Measurements from ENCODE around the gene BDKRB2. TPM values are rescaled to one million over a fixed set of nuclear protein-coding genes. Genes with fewer than 3 reads are reported as not detected.
A peak's percentile ranks its signal among the peaks of the same experiment; 100 is the strongest.

BDKRB2 gene
- total RNA-seq, 1 experiment from 2014 or later, result 28.2 TPM

DNA sequence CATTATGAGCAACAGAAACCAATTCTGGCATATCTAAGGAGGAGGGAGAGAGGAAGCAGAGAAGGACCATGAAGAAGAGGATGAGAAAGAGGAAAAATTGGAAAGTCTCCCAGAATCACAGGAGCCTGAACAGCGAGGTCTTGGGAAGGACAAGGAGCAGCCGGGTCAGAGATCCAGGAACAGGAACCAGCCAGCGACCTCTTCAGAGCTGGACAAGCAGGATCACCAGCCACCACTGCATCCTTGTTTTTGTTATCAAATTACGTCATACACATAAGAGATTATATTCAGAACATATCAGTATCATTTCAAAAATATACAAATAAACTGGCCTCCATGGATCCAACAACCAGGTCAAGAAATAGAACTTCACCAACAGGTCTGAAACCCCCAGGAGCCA, 22.1 kb upstream of the BDKRB2 start:
- no peaks in the 10 kb centered on the region for H3K27me3 ChIP-seq (replicated peaks)
- no peak overlapping the region for H3K27ac ChIP-seq
- no peak for DNase-seq (ENCODE audit: low read depth in 1 of 2, low spot score in 2 of 2)
- no peak overlapping the region for H3K4me3 ChIP-seq
- H3K36me3 ChIP-seq, result no peaks in the 10 kb centered on the region
- no peaks in the 10 kb centered on the region for H3K9me3 ChIP-seq (replicated peaks)
- H3K4me1 ChIP-seq (replicated peaks), result peaks cover 10% of the 10 kb centered on the region

DNA sequence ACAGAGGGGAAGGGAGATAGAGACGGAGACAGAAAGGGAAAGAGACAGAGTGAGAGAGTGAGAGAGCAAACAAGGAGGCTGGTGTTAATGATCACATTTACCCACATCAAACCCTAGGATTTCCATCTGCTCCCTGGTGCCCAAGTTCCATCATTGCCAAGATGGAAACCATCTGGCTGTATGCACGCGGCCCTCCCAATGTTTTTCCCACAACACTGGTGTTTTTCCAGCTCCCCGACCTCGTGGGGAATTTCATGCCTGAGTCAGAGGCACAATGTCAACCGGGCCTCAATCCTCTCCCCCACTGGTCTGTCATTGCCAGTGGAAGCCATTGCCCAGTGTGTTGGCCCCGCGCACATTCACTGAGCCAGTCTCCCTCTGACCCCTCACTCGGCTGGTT, 19.9 kb upstream of the BDKRB2 start:
- no peaks in the 10 kb centered on the region for H3K9me3 ChIP-seq (replicated peaks)
- no peaks in the 10 kb centered on the region for H3K27me3 ChIP-seq (replicated peaks)
- no peaks in the 10 kb centered on the region for H3K36me3 ChIP-seq
- no peak for DNase-seq (ENCODE audit: low read depth in 1 of 2, low spot score in 2 of 2)
- H3K4me1 ChIP-seq (replicated peaks), result peaks cover 29% of the 10 kb centered on the region
- no peak overlapping the region for H3K4me3 ChIP-seq
- H3K27ac ChIP-seq, result no peak overlapping the region

DNA sequence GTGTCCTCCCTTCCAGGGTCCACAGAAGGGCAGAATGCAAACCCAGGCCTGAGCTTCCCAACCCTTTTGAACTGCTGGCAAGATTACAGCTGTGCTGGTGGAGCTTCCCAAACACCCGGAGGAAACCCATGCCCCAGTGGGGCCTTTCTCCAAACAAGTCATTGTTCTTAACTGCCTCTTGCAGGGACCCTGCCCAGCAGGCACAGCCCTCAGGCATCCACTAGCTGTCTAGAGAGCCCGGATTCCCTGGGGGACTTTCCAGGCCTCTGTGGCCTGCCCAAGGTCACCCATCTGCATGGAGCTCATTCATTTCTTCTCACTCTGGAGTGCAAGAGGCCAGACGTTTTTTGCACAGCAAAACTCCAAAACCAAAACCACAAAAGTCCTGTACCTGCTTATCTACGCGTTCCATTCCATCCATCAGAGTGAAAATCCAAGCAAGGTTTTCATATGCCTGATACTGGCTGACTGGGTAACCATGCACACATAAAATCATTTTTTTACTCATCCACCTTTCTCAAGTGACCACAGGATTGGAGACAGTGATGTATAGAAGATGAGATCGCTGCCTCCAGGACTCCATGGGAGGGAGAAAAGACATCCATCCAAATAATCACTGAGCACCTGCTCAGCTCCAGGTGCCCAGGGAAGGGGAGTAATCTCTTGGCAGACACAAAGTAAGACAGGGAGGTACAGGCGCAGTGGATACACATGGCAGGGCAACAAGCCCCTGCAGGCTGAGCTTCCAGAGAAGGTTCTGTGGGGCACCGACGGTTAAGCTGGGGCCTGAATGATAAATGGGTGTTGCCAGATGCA, 17.2 kb upstream of the BDKRB2 start:
- H3K27ac ChIP-seq, result no peak overlapping the region
- H3K9me3 ChIP-seq (replicated peaks), result no peaks in the 10 kb centered on the region
- H3K4me3 ChIP-seq, result no peak overlapping the region
- no peaks in the 10 kb centered on the region for H3K27me3 ChIP-seq (replicated peaks)
- DNase-seq (ENCODE audit: low read depth in 1 of 2, low spot score in 2 of 2), result peak; percentile 42 to 64
- H3K4me1 ChIP-seq (replicated peaks), result peaks cover 34% of the 10 kb centered on the region
- H3K36me3 ChIP-seq, result no peaks in the 10 kb centered on the region

DNA sequence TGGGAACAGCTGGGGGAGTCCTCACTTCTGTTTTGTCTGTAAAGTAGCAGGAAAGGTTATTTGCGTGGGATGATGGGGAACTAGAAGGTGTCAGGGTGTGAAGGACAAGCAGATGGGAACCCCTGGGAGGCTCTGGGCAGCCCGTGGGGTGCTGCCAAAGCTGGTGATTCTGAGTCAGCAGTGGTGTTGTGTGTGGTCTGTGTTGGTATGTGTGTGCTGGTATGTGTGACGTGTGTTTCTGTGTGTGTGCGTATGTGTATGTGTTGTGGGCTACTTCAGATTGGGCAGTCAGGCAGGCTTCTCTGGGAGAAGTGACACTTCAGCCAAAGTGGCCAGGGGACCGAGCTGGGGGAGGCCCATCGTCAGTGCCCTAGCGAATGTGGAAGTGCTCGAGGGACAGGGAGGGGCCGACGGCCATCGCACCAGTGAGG, 15.3 kb upstream of the BDKRB2 start:
- peaks cover 45% of the 10 kb centered on the region for H3K4me1 ChIP-seq (replicated peaks)
- H3K27ac ChIP-seq, result peak overlapping the region; percentile 72
- DNase-seq (ENCODE audit: low read depth in 1 of 2, low spot score in 2 of 2), result peak; percentile 85 to 89
- H3K9me3 ChIP-seq (replicated peaks), result no peaks in the 10 kb centered on the region
- no peaks in the 10 kb centered on the region for H3K27me3 ChIP-seq (replicated peaks)
- H3K4me3 ChIP-seq, result no peak overlapping the region
- no peaks in the 10 kb centered on the region for H3K36me3 ChIP-seq

DNA sequence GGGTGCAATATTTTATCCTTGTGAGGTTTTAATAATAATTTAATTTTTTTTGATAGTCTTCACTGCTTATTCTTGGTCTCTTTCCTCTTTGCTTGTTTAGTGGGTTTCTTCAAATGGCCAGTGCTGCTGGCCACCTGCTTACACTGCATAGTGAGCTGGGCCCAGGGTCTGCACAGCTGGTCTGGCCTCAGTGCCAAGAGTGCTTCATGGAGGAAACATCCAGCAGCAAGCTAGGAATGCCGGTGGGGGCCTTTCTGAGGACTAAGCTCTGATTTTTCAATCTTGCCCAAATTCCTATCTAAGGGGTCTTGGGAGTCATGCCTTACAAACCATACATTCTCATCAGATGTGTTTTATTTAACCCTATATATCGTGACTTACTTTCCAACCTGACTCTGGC, 13.3 kb upstream of the BDKRB2 start:
- no peaks in the 10 kb centered on the region for H3K27me3 ChIP-seq (replicated peaks)
- peaks cover 62% of the 10 kb centered on the region for H3K4me1 ChIP-seq (replicated peaks)
- H3K36me3 ChIP-seq, result no peaks in the 10 kb centered on the region
- no peak for DNase-seq (ENCODE audit: low read depth in 1 of 2, low spot score in 2 of 2)
- H3K9me3 ChIP-seq (replicated peaks), result no peaks in the 10 kb centered on the region
- H3K4me3 ChIP-seq, result no peak overlapping the region
- no peak overlapping the region for H3K27ac ChIP-seq

DNA sequence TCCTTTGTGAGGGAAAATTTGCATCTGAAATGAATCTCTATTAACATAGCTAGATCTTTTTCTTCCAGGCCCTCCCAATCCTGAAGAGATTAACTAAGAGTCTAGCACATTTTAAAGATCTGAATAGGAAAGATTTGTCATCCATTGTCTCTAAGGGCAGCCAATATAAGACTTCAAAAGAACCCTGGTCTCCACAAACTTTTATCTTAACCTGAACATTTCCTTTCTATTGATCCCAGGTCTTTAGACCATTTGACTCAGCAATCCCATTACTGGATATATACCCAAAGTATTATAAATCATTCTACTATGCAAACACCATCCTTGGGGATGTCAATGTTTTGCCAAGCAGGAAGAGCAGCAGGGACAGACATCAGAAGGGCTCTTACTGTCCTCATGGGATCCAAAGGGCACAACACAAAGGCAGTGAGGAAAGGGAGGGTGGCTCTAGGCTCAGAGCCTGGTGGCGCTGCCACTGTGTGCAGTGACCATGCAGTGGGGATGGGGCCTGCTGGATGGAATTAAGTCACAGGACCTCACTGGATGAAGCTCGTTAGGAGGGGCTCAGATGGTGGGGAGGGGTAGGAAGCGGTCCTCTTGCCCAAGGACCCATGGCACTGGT, 12.7 kb upstream of the BDKRB2 start:
- Histone ChIP-seq H3K4me1 (replicated peaks) (peaks cover 61% of the 10 kb centered on the region), H3K9me3 (replicated peaks) (no peaks in the 10 kb centered on the region), H3K4me3 (no peak overlapping the region), H3K27me3 (replicated peaks) (no peaks in the 10 kb centered on the region), H3K27ac (no peak overlapping the region), H3K36me3 (no peaks in the 10 kb centered on the region)
- no peak for DNase-seq (ENCODE audit: low read depth in 1 of 2, low spot score in 2 of 2)

DNA sequence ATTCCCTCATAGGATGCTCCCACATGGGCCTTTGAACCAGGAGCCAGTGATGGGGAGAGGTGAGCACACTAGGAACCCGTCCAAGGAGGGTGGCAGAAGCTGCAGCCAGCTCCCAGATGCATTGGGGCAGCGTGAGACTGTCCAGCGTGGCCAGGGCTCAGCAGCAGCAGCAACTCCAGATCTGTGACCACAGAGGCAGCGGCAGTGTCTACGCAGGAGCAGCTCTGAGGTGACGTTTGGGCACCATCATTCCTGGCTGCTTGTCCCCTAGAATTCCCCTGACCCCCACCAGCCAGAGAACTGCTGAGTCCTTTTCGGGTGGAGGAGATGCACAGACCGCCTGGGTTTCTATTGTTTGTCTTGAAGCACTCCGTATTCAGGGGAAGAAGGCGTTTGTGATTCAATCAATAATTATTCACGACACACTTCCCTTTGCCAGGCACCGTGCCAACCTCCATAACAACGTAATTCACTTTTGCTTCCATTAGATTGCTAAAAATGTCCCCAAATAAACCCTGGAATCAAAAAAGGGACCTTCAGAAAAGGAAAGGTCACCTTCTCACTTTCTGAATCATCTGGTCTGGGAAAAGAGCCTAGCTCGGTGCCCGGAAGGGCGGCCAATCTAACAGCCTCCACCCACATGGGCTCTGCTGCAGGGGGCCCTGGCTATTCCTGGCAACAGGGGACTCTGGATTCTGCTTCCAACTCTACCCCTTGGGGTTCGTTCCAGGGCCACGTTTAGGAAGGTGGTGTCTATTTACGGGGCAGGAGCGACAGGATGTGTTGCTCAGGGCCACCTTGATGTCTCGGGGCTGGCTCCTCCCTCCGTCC, 11.4 kb upstream of the BDKRB2 start:
- H3K27me3 ChIP-seq (replicated peaks), result no peaks in the 10 kb centered on the region
- no peaks in the 10 kb centered on the region for H3K36me3 ChIP-seq
- H3K9me3 ChIP-seq (replicated peaks), result no peaks in the 10 kb centered on the region
- DNase-seq (ENCODE audit: low read depth in 1 of 2, low spot score in 2 of 2), result no peak
- H3K4me3 ChIP-seq, result no peak overlapping the region
- no peak overlapping the region for H3K27ac ChIP-seq
- H3K4me1 ChIP-seq (replicated peaks), result peaks cover 58% of the 10 kb centered on the region

DNA sequence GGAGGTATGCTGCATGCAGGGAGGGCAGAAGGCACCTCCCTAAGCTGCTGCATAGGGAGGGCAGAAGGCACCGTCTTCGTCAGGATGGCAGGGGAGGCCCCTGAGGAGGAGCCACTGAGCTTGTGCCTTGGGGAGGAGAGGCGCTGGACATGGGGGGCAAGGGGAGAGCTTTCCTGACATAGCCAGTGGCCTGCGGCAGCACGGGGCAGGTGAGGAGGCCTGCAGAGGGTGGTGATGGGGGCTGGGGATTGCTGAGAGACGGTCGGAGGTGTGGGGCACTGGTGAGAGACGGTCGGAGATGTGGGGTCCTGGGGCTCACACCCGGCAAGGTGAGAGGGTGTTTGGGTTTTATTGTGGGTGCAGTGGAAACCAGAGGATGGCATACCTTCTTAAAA, 10.4 kb upstream of the BDKRB2 start:
- Histone ChIP-seq H3K36me3 (no peaks in the 10 kb centered on the region), H3K27me3 (replicated peaks) (no peaks in the 10 kb centered on the region), H3K4me3 (no peak overlapping the region), H3K27ac (no peak overlapping the region), H3K4me1 (replicated peaks) (peaks cover 58% of the 10 kb centered on the region), H3K9me3 (replicated peaks) (no peaks in the 10 kb centered on the region)
- DNase-seq (ENCODE audit: low read depth in 1 of 2, low spot score in 2 of 2), result no peak

DNA sequence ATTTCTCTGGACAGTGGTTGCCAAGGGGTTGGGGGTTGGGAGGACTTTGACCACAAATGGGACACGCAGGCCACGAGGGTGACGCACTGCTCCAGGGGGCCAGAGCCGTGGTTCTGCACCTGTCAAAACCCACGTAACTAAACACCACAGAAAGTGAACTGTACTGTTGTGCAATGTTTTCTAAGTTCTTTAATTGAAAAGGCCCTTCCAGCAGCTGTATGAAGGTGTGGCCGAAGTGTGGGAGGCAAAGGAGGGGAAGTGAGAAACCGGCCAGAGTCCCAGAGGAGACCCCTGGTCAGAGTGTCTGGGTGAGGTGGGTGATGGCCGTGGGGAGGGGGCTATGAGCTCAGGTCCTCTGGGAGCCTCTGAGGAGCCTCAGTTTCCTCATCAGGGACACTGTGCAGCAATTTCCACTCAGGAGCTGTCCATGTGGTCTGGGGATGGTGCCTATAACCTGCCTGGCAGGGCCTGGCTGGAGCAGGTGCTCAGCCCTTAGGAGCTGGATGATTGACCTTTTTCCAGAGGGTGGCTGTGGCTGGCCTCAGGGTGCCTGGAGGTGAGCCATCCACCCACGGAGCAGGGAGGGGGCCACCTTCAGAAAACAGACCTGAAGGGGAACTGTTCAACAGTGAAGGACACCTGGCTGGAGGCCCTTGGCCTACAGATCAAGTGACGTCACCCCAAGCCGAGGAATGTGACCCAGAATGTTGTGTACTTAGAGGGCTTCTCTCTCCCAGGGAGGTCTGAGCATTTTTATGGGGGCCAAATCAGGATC, 9.8 kb upstream of the BDKRB2 start:
- Histone ChIP-seq H3K4me3 (no peak overlapping the region), H3K36me3 (no peaks in the 10 kb centered on the region)
- peak in 1 of 2 experiments; percentile 48 for DNase-seq (ENCODE audit: low read depth in 1 of 2, low spot score in 2 of 2)

DNA sequence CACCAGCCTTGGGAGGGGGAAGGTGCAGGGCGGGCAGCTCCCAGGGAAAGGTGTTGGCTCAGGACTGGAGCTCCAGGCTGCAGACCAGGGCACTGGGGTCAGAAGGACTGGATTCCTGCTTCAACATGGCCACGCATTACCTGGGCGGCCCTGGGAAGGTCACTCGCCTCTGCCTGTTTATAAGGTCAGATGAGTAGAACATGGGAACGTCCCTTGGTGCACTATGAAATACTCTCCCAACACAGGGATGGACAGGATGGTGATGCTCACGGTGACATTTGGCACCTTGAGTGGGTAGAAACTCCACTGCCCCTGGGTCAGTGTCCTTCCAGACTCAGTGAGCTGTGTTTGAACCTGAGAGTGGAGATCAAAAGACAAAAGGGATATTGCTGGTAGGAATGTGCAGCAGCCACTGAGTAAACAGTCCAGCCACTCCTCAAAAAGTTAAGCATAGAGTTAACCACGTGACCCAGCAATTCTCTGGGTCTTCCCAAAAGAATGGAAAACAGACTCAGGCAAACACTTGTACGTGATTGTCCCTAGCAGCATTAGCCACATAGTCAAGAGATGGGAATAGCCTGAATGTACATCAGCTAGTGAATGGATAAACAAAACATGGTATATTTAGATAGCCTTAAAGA, 9.1 kb upstream of the BDKRB2 start:
- peak in 1 of 2 experiments; percentile 64 for DNase-seq (ENCODE audit: low read depth in 1 of 2, low spot score in 2 of 2)
- Histone ChIP-seq H3K27me3 (replicated peaks) (no peaks in the 10 kb centered on the region), H3K4me3 (no peak overlapping the region), H3K9me3 (replicated peaks) (no peaks in the 10 kb centered on the region), H3K4me1 (replicated peaks) (peaks cover 51% of the 10 kb centered on the region), H3K36me3 (no peaks in the 10 kb centered on the region), H3K27ac (peak overlapping the region; percentile 70)

More for the DNA sequence above, 9.8 kb upstream of the BDKRB2 start:
- Histone ChIP-seq H3K27me3 (replicated peaks) (no peaks in the 10 kb centered on the region), H3K4me1 (replicated peaks) (peaks cover 54% of the 10 kb centered on the region), H3K27ac (peak overlapping the region; percentile 70), H3K9me3 (replicated peaks) (no peaks in the 10 kb centered on the region)

DNA sequence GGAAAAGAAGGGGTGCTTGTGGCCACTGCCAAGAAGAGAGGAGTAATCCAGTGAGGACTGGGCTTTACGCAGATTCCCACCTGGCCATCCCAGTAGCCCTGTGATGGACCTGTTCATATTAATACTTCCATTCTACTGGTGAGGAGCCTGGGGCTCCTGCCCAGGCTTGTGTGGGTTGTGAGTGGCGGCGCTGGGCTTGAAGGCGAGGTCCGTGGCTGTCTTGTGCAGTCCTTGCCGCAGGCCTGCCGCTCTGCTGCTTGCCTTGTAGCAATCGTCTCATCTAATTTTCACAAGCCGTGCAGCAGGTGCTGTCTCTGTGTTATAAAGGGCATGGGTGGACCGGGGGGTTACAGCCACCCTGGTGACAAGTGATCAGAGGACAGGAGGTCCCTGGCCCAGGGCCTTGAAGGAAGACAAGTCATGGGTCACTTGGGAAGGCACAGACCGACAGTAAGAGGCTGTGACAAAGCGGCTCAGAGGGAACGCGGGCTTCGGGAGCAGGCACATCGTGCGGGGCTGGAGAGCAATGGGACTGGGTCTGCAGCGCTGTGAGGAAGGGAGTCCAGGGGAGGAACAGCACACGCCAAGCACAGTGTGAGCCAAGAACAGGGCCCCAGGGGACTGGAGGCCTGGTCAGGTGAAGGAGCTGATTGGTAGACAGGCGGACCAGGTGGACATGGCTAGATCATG, 7.3 kb upstream of the BDKRB2 start:
- peak overlapping the region; percentile 62 for H3K27ac ChIP-seq
- no peak for DNase-seq (ENCODE audit: low read depth in 1 of 2, low spot score in 2 of 2)
- no peaks in the 10 kb centered on the region for H3K27me3 ChIP-seq (replicated peaks)
- H3K36me3 ChIP-seq, result no peaks in the 10 kb centered on the region
- H3K4me1 ChIP-seq (replicated peaks), result peaks cover 51% of the 10 kb centered on the region
- no peaks in the 10 kb centered on the region for H3K9me3 ChIP-seq (replicated peaks)
- H3K4me3 ChIP-seq, result no peak overlapping the region

DNA sequence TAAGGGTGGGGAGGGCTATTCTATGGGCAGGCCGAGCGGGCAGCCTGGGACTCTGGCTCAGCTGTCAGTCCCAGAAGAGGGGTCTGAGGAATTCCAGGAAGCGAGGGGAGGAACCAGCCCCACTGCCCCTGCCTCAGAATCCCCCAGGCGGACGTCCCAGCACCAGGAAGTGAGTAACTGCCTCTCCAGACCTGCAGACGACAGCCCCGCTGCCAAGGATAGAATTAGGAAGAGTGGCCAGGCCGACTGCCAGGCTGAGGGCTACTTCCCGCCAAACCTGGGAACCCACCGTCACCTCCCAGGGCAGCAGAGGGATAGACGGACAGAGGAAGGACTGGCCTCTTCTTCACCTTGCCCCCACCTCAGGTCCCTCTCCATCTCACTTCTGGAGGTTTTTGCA, 6.7 kb upstream of the BDKRB2 start:
- Histone ChIP-seq H3K27me3 (replicated peaks) (no peaks in the 10 kb centered on the region), H3K27ac (peak overlapping the region; percentile 62), H3K4me1 (replicated peaks) (peaks cover 49% of the 10 kb centered on the region), H3K4me3 (no peak overlapping the region), H3K9me3 (replicated peaks) (no peaks in the 10 kb centered on the region), H3K36me3 (no peaks in the 10 kb centered on the region)
- DNase-seq (ENCODE audit: low read depth in 1 of 2, low spot score in 2 of 2), result no peak
